ENCODE data around the gene SH3BGRL3. TPM values are rescaled to one million over a fixed set of nuclear protein-coding genes. Genes with fewer than 3 reads are reported as not detected.

The SH3BGRL3 gene
- polyA plus RNA-seq, 2 of the 4 experiments (the other 2 are of a cell fraction): 38.7 to 78.6 TPM

- Histone ChIP-seq H3K9me3 (no peaks in the 10 kb centered on the region), H3K4me3 (no peak overlapping the region), H3K27ac (no peak overlapping the region), H3K4me1 (no peaks in the 10 kb centered on the region), H3K4me2 (no peak overlapping the region)
- WGBS (ENCODE audit: missing lambda C conversion rate): 73% methylated on average over 5 of the region's 5 CpGs
- TF ChIP-seq RFX5 (IDR thresholded peaks at IDR 0.05): no peak
- TF ChIP-seq ZNF302 (CRISPR knock-in tag; IDR thresholded peaks at IDR 0.05): no peak
- TF ChIP-seq RARB (CRISPR knock-in tag; IDR thresholded peaks at IDR 0.05): no peak
- TF ChIP-seq FOSB (CRISPR knock-in tag; IDR thresholded peaks at IDR 0.05): no peak
- no peak for TF ChIP-seq EHMT2 (IDR thresholded peaks at IDR 0.05; ENCODE audit: low read depth)
- no peak for TF ChIP-seq ZSCAN20 (CRISPR knock-in tag; IDR thresholded peaks at IDR 0.05)
- TF ChIP-seq POLR2AphosphoS2 (conservative IDR thresholded peaks at IDR 0.05; ENCODE audit: low read length): no peak
- TF ChIP-seq CBX2 (IDR thresholded peaks at IDR 0.05; ENCODE audit: borderline replicate concordance, low read depth): no peak
- no peak for TF ChIP-seq HEYL (CRISPR knock-in tag; IDR thresholded peaks at IDR 0.05)
- no peak for TF ChIP-seq MAZ (IDR thresholded peaks at IDR 0.05; ENCODE audit: borderline replicate concordance, low read depth, low read length)
- TF ChIP-seq RCOR1 (IDR thresholded peaks at IDR 0.05; ENCODE audit: low read depth, low read length): no peak
- TF ChIP-seq PBX3 (IDR thresholded peaks at IDR 0.05): no peak
- no peak for TF ChIP-seq CBX8 (IDR thresholded peaks at IDR 0.05)
- no peak for TF ChIP-seq HDAC2 (IDR thresholded peaks at IDR 0.05)
- no peak for TF ChIP-seq JUNB (IDR thresholded peaks at IDR 0.05)
- DNase-seq (ENCODE audit: low read depth in 1 of 2, low spot score in 1 of 2) (no peak), ATAC-seq (no peak), FAIRE-seq (no peak)
- CTCF ChIA-PET: interaction anchor here (0.7 to 14.3 kb wide), 8 partner anchors 18 to 103 kb away, joined by 3 to 128 read pairs (median 4); partner anchors contain the start of genes CEP85 and SH3BGRL3
- POLR2A ChIA-PET: interaction anchor here (1.1 kb wide), 1 partner anchor 80 kb away, joined by 3 read pairs; the partner anchor contains the start of gene CEP85
Measured at GRCh38 chr1:26314501-26314900, 34.6 kb downstream of the SH3BGRL3 start.

GRCh38 chr1:26315874-26316850 is 36.3 kb downstream of the SH3BGRL3 start:
- ChIA-PET CTCF (interaction anchor here (14.3 kb wide), 1 partner anchor 29 kb away, joined by 128 read pairs; no protein-coding TSS in a partner anchor), POLR2A (no interaction called here)
- no peaks in the 10 kb centered on the region for H3K9me3 ChIP-seq
- no peak for DNase-seq (ENCODE audit: low read depth in 1 of 2, low spot score in 1 of 2)
- H3K4me2 ChIP-seq: no peak overlapping the region
- WGBS (ENCODE audit: missing lambda C conversion rate): 81% methylated on average over 8 of the region's 8 CpGs
- H3K4me1 ChIP-seq: 0 out of 3 replicates have a peak, but pooled peaks cover 2% of the 10 kb centered on the region
- no peak for FAIRE-seq
- H3K4me3 ChIP-seq: no peak overlapping the region
- no peak for ATAC-seq
- no peak overlapping the region for H3K27ac ChIP-seq
- no peak for TF ChIP-seq PHF8 (IDR thresholded peaks at IDR 0.05; ENCODE audit: borderline replicate concordance, low read depth)
- no peak for TF ChIP-seq FOSL2 (IDR thresholded peaks at IDR 0.05)
- TF ChIP-seq FOSL2 (CRISPR knock-in tag; IDR thresholded peaks at IDR 0.05): no peak
- no peak for TF ChIP-seq MAZ (IDR thresholded peaks at IDR 0.05; ENCODE audit: borderline replicate concordance, low read depth, low read length)
- TF ChIP-seq ZC3H11A (IDR thresholded peaks at IDR 0.05): no peak

GRCh38 chr1:26317146-26317545 is 37.3 kb downstream of the SH3BGRL3 start:
- Histone ChIP-seq H3K9me3 (no peaks in the 10 kb centered on the region), H3K27ac (no peak overlapping the region), H3K4me1 (0 out of 3 replicates have a peak, but pooled peaks cover 5% of the 10 kb centered on the region), H3K4me3 (no peak overlapping the region), H3K4me2 (no peak overlapping the region)
- CTCF ChIA-PET: interaction anchor here (14.3 kb wide), 1 partner anchor 30 kb away, joined by 128 read pairs; no protein-coding TSS in a partner anchor
- no peak for FAIRE-seq
- no peak for TF ChIP-seq SMC3 (IDR thresholded peaks at IDR 0.05)
- no peak for TF ChIP-seq FOSL2 (IDR thresholded peaks at IDR 0.05)
- no peak for TF ChIP-seq FOSL2 (CRISPR knock-in tag; IDR thresholded peaks at IDR 0.05)
- no peak for TF ChIP-seq ATOH8 (CRISPR knock-in tag; IDR thresholded peaks at IDR 0.05; ENCODE audit: low read depth)
- no peak for TF ChIP-seq JUNB (IDR thresholded peaks at IDR 0.05)
- TF ChIP-seq HOXB13 (CRISPR knock-in tag; IDR thresholded peaks at IDR 0.05; ENCODE audit: low read depth): no peak
- TF ChIP-seq NPAS2 (CRISPR knock-in tag; IDR thresholded peaks at IDR 0.05; ENCODE audit: borderline replicate concordance): no peak
- TF ChIP-seq CTCF (IDR thresholded peaks at IDR 0.05): no peak
- TF ChIP-seq E2F6 (IDR thresholded peaks at IDR 0.05; ENCODE audit: borderline replicate concordance, low read depth): no peak
- TF ChIP-seq ZC3H11A (IDR thresholded peaks at IDR 0.05): no peak
- no peak for TF ChIP-seq NFE2L2 (conservative IDR thresholded peaks at IDR 0.05; ENCODE audit: low read length)
- no peak for TF ChIP-seq EP300 (IDR thresholded peaks at IDR 0.05)
- no peak for TF ChIP-seq CBX2 (IDR thresholded peaks at IDR 0.05; ENCODE audit: borderline replicate concordance, low read depth)
- no peak for TF ChIP-seq EHF (CRISPR knock-in tag; IDR thresholded peaks at IDR 0.05)
- WGBS (ENCODE audit: missing lambda C conversion rate): 86% methylated on average over 2 of the region's 2 CpGs
- ATAC-seq: no peak
- POLR2A ChIA-PET: no interaction called here
- no peak for DNase-seq (ENCODE audit: low read depth in 1 of 2, low spot score in 1 of 2)

Measured in A549 (cell line).